Skeletal muscle tissue (tissue), 4 donors: ENCODE results near the gene SLC30A1. TPM values are rescaled to one million over a fixed set of nuclear protein-coding genes. Genes with fewer than 3 reads are reported as not detected.

Experiments
- H3K27ac ChIP-seq: one replicate; pipeline ENCODE4 v1.7.0; 2013; ENCODE audit warnings: mild to moderate bottlenecking, low read depth, low read length, inconsistent platforms
- H3K27me3 ChIP-seq, 3 donors: one replicate each; pipeline ENCODE4 v1.7.0; 2013; ENCODE audit warnings: low read length in 3 of 3; ENCODE audit not compliant: control insufficient read depth in 3 of 3, insufficient read depth in 3 of 3
- H3K36me3 ChIP-seq, 3 donors: one replicate each; pipeline ENCODE4 v1.7.0; 2013; ENCODE audit warnings: low read length in 3 of 3; ENCODE audit not compliant: control insufficient read depth in 3 of 3, insufficient read depth in 3 of 3
- H3K4me1 ChIP-seq, 3 donors: one replicate each; pipeline ENCODE4 v1.7.0; 2013; ENCODE audit warnings: low read length in 3 of 3, mild to moderate bottlenecking in 3 of 3; ENCODE audit not compliant: control insufficient read depth in 3 of 3, insufficient read depth in 3 of 3
- H3K4me3 ChIP-seq, 3 donors: one replicate each; pipeline ENCODE4 v1.7.0; 2013; ENCODE audit warnings: low read length in 3 of 3
- H3K9ac ChIP-seq, 3 donors: one replicate each; pipeline ENCODE4 v1.7.0; 2013; ENCODE audit warnings: low read length in 3 of 3, mild to moderate bottlenecking in 3 of 3, moderate library complexity in 2 of 3, low read depth in 1 of 3
- H3K9me3 ChIP-seq, 3 donors: one replicate each; pipeline ENCODE4 v1.7.0; 2013; ENCODE audit warnings: low read length in 3 of 3; ENCODE audit not compliant: control insufficient read depth in 3 of 3
- total RNA-seq: library from RNA; depleted of rRNA; stranded (reverse); fragments of >200 nt; gene quantifications from one replicate; pipeline ENCODE4 v1.2.3, GENCODE V29; 2014
- donor health status: Osteomylitis.

Gene SLC30A1
- total RNA-seq, 1 donor from 2014 or later = 16.2 TPM

GRCh38 chr1:211616965-211617297 lies 38.0 kb upstream of the SLC30A1 start:
- Histone ChIP-seq H3K4me1 (peaks cover 8 to 22% (median 17%) of the 10 kb centered on the region in 3 donors), H3K4me3 (no peak overlapping the region), H3K9ac (no peak overlapping the region), H3K27ac (no peak overlapping the region), H3K27me3 (no peaks in the 10 kb centered on the region), H3K36me3 (no peaks in the 10 kb centered on the region), H3K9me3 (no peaks in the 10 kb centered on the region)

- no peak overlapping the region for H3K4me3 ChIP-seq
- H3K27ac ChIP-seq = no peak overlapping the region
These were observed 37.4 kb upstream of the SLC30A1 start for GRCh38 chr1:211616231-211616964.

GRCh38 chr1:211614615-211615014 lies 35.7 kb upstream of the SLC30A1 start:
- H3K27me3 ChIP-seq = no peaks in the 10 kb centered on the region
- H3K4me3 ChIP-seq = no peak overlapping the region
- H3K36me3 ChIP-seq = no peaks in the 10 kb centered on the region
- no peak overlapping the region for H3K9ac ChIP-seq
- no peaks in the 10 kb centered on the region for H3K9me3 ChIP-seq
- no peak overlapping the region for H3K27ac ChIP-seq
- H3K4me1 ChIP-seq = peaks cover 12 to 22% (median 13%) of the 10 kb centered on the region in 3 donors

More at GRCh38 chr1:211616231-211616964, 37.4 kb upstream of the SLC30A1 start:
- Histone ChIP-seq H3K9ac (no peak overlapping the region), H3K27me3 (no peaks in the 10 kb centered on the region), H3K9me3 (no peaks in the 10 kb centered on the region), H3K4me1 (peaks cover 9 to 22% (median 13%) of the 10 kb centered on the region in 3 donors), H3K36me3 (no peaks in the 10 kb centered on the region)

DNA sequence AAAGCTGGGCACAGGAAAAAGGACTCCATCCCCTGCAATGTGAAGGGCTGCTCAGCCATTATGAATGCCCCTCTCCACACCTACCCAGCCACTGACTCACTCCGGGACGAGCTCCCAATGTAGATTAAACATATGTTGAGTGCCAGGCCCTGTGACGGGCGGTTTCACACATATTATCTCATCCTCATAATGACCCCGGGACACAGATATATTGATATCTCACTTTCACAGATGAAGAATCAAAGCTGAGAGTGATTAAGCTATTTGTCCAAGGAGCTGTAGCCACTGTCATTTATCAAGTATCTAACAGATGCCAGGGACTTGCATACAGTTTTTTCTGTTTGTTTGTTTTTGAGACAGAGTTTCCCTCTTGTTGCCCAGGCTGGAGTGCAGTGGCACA lies 35.0 kb upstream of the SLC30A1 start:
- no peak overlapping the region for H3K9ac ChIP-seq
- peaks cover 12 to 22% (median 13%) of the 10 kb centered on the region in 3 donors for H3K4me1 ChIP-seq
- H3K4me3 ChIP-seq = no peak overlapping the region
- no peaks in the 10 kb centered on the region for H3K9me3 ChIP-seq
- H3K27ac ChIP-seq = no peak overlapping the region
- H3K36me3 ChIP-seq = no peaks in the 10 kb centered on the region
- no peaks in the 10 kb centered on the region for H3K27me3 ChIP-seq

DNA sequence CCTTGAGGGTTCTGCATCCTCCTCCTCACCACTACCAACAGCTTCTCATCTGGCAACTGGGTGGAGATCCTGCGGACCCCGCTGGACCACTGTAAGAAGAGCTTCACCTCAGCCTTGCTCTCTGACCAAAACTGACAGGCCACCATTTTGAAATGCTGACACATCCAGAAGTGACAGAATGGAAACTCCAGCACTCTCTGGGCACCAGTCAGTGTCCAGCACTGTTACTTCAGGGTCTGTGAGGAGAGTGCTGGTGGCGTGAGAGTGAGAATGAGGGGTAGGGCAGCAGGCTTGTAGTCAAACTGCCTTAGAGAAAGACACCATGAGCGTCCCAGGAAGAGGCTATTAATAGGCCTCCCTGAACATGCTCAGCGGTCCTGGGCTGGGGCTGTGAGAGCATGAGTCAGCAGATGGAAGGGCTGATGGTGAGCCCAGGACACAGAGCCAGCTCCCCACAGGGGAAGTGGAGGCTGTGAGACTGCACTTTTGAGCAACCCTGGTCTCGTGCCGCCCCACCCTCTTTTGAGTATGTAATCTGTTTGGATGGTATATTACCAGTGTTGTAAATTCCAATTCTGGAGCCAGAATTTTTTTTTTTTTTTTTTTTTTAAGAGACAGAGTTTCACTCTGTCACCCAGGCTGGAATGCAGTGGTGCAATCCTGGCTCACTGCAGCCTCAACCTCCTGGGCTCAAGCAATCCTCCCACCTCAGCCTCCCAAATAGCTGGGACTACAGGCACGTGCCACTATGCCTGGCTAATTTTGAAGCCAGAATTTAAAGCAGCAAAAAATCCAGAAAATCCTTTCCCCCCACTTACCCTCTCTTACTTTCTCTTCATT lies 34.4 kb upstream of the SLC30A1 start:
- Histone ChIP-seq H3K4me3 (peak overlapping the region in 2 of 3 donors; percentile 22 to 38), H3K9me3 (no peaks in the 10 kb centered on the region), H3K9ac (peak overlapping the region in 1 of 3 donors; percentile 16), H3K27me3 (no peaks in the 10 kb centered on the region), H3K36me3 (no peaks in the 10 kb centered on the region), H3K4me1 (peaks cover 12 to 22% (median 13%) of the 10 kb centered on the region in 3 donors), H3K27ac (peak overlapping the region; percentile 34)

DNA sequence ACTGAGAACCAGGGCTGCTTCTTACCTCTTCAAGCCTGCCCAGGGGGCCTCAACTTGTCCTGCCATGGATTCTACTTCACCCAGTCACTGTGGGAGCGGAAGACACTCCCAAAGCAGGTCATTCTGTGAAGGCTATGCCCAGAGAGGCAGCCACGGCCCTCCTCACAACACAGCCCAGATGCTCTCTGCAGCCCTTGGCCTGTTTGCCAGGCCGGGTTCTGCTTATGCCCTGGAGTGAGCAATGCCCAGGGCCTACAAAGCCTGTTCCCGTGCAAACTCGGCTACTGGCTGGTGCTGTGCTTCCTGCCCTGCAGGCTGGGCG lies 33.8 kb upstream of the SLC30A1 start:
- Histone ChIP-seq H3K27me3 (no peaks in the 10 kb centered on the region), H3K36me3 (no peaks in the 10 kb centered on the region), H3K4me1 (peaks cover 12 to 22% (median 13%) of the 10 kb centered on the region in 3 donors), H3K4me3 (no peak overlapping the region), H3K9me3 (no peaks in the 10 kb centered on the region), H3K9ac (no peak overlapping the region), H3K27ac (peak overlapping the region; percentile 34)

- H3K9ac ChIP-seq = no peak overlapping the region
- H3K9me3 ChIP-seq = no peaks in the 10 kb centered on the region
- H3K36me3 ChIP-seq = no peaks in the 10 kb centered on the region
- no peak overlapping the region for H3K4me3 ChIP-seq
- no peaks in the 10 kb centered on the region for H3K27me3 ChIP-seq
- peak overlapping the region; percentile 16 for H3K27ac ChIP-seq
- peaks cover 12 to 21% (median 12%) of the 10 kb centered on the region in 3 donors for H3K4me1 ChIP-seq
These were observed 32.9 kb upstream of the SLC30A1 start for GRCh38 chr1:211611818-211612217.

- no peaks in the 10 kb centered on the region for H3K27me3 ChIP-seq
- H3K36me3 ChIP-seq = no peaks in the 10 kb centered on the region
- H3K9ac ChIP-seq = no peak overlapping the region
- no peak overlapping the region for H3K4me3 ChIP-seq
- H3K27ac ChIP-seq = peak overlapping the region; percentile 16
- H3K9me3 ChIP-seq = no peaks in the 10 kb centered on the region
- peaks cover 11 to 15% (median 12%) of the 10 kb centered on the region in 3 donors for H3K4me1 ChIP-seq
These were observed 32.0 kb upstream of the SLC30A1 start for GRCh38 chr1:211610779-211611556.

- no peak overlapping the region for H3K27ac ChIP-seq
- no peaks in the 10 kb centered on the region for H3K36me3 ChIP-seq
- H3K4me1 ChIP-seq = peaks cover 11 to 14% (median 12%) of the 10 kb centered on the region in 3 donors
- H3K27me3 ChIP-seq = no peaks in the 10 kb centered on the region
- H3K4me3 ChIP-seq = no peak overlapping the region
- H3K9me3 ChIP-seq = no peaks in the 10 kb centered on the region
- no peak overlapping the region for H3K9ac ChIP-seq
These were observed 30.4 kb upstream of the SLC30A1 start for GRCh38 chr1:211609120-211610024.
